Measurements from ENCODE around the gene KCNG2.

- no peak for TF ChIP-seq CTCF (IDR thresholded peaks at IDR 0.05)
- no peak for TF ChIP-seq POLR2A (IDR thresholded peaks at IDR 0.05)
Observed at GRCh38 chr18:79915161-79916127, 117.7 kb downstream of the KCNG2 start.
